GM18502 (cell line): ENCODE data around the gene TENM4.

ENCODE experiments used
- ATAC-seq: cut with Tn5 transposase; IDR thresholded peaks from one replicate; pipeline ENCODE4 v1.9.1; 2021; ENCODE audit warnings: mild to moderate bottlenecking; ENCODE audit not compliant: unreplicated experiment, poor library complexity

The TENM4 gene

GRCh38 chr11:78812513-78813293 is 628.1 kb downstream of the TENM4 start:
- ATAC-seq = no peak

- no peak for ATAC-seq
Measured at GRCh38 chr11:78810559-78811009, 630.2 kb downstream of the TENM4 start.

- no peak for ATAC-seq
Measured at GRCh38 chr11:78809931-78810541, 630.8 kb downstream of the TENM4 start.

- no peak for ATAC-seq
Measured at GRCh38 chr11:78808923-78809322, 631.9 kb downstream of the TENM4 start.

- no peak for ATAC-seq
Measured at GRCh38 chr11:78807351-78807750, 633.5 kb downstream of the TENM4 start.

GRCh38 chr11:78806214-78807004 is 634.4 kb downstream of the TENM4 start:
- no peak for ATAC-seq

GRCh38 chr11:78804991-78805390 is 635.8 kb downstream of the TENM4 start:
- no peak for ATAC-seq

- ATAC-seq = no peak
Measured at GRCh38 chr11:78803995-78804394, 636.8 kb downstream of the TENM4 start.

GRCh38 chr11:78802058-78802761 is 638.6 kb downstream of the TENM4 start:
- no peak for ATAC-seq

- no peak for ATAC-seq
Measured at GRCh38 chr11:78801161-78801884, 639.5 kb downstream of the TENM4 start.

GRCh38 chr11:78800756-78801155 is 640.1 kb downstream of the TENM4 start:
- ATAC-seq = no peak

GRCh38 chr11:78800096-78800690 is 640.6 kb downstream of the TENM4 start:
- no peak for ATAC-seq

- peak; percentile 87 for ATAC-seq
Measured at GRCh38 chr11:78798663-78799062, 642.2 kb downstream of the TENM4 start.

GRCh38 chr11:78797559-78797958 is 643.3 kb downstream of the TENM4 start:
- ATAC-seq = no peak

GRCh38 chr11:78796956-78797355 is 643.9 kb downstream of the TENM4 start:
- ATAC-seq = no peak

- no peak for ATAC-seq
Measured at GRCh38 chr11:78795621-78796261, 645.1 kb downstream of the TENM4 start.

GRCh38 chr11:78791964-78792363 is 648.9 kb downstream of the TENM4 start:
- ATAC-seq = no peak

- no peak for ATAC-seq
Measured at GRCh38 chr11:78791254-78791653, 649.6 kb downstream of the TENM4 start.

- no peak for ATAC-seq
Measured at GRCh38 chr11:78790784-78791183, 650.0 kb downstream of the TENM4 start.
